ENCODE data around the gene KCNJ10.

DNA sequence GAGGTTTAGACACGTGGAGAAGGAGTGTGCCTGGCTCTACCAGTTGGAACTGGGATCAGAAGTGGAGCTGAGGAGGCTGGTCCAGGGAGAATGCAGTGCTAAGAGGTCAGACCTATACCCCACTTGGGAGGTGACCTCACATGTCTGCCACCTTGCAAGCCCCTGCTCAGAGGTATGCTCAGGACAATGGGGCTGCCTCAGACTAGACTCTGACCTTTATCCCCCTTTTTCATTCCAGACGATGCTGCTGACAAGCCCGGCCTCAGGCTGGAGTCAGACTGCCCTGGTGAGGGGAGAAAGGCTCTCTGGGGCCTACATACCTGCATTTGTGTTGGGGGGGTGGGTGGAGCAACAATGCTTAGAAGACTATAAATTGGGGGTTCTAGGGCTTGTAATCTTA is 5.2 kb downstream of the KCNJ10 start:
- TF ChIP-seq SNAI2 (CRISPR knock-in tag; IDR thresholded peaks at IDR 0.05): no peak
- TF ChIP-seq ZNF70 (CRISPR knock-in tag; IDR thresholded peaks at IDR 0.05): no peak
- TF ChIP-seq ARNTL (CRISPR knock-in tag; IDR thresholded peaks at IDR 0.05; ENCODE audit: borderline replicate concordance, low read depth): no peak
- no peak for TF ChIP-seq CSDC2 (CRISPR knock-in tag; IDR thresholded peaks at IDR 0.05)
- no peak for TF ChIP-seq ZFP30 (CRISPR knock-in tag; IDR thresholded peaks at IDR 0.05)
- TF ChIP-seq OSR1 (CRISPR knock-in tag; IDR thresholded peaks at IDR 0.05): no peak
- TF ChIP-seq TOX (CRISPR knock-in tag; IDR thresholded peaks at IDR 0.05; ENCODE audit: borderline replicate concordance): no peak
- TF ChIP-seq, protein P1, sequence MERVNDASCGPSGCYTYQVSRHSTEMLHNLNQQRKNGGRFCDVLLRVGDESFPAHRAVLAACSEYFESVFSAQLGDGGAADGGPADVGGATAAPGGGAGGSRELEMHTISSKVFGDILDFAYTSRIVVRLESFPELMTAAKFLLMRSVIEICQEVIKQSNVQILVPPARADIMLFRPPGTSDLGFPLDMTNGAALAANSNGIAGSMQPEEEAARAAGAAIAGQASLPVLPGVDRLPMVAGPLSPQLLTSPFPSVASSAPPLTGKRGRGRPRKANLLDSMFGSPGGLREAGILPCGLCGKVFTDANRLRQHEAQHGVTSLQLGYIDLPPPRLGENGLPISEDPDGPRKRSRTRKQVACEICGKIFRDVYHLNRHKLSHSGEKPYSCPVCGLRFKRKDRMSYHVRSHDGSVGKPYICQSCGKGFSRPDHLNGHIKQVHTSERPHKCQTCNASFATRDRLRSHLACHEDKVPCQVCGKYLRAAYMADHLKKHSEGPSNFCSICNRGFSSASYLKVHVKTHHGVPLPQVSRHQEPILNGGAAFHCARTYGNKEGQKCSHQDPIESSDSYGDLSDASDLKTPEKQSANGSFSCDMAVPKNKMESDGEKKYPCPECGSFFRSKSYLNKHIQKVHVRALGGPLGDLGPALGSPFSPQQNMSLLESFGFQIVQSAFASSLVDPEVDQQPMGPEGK (CRISPR knock-in tag; IDR thresholded peaks at IDR 0.05; ENCODE audit: borderline replicate concordance): no peak
